Loucy (cell line): ENCODE results near the gene PDK3.

Source experiments
- H2AFZ ChIP-seq: fragments of 200-600 bp; sonication (generic); 2 replicates; pipeline ENCODE4 v1.6.0; 2016; ENCODE audit warnings: antibody characterized with exemption, mild to moderate bottlenecking, low read length, moderate library complexity
- H3F3A ChIP-seq: fragments of 200-600 bp; 2 replicates; pipeline ENCODE4 v1.6.0; 2016; ENCODE audit warnings: antibody characterized with exemption, low read depth, mild to moderate bottlenecking
- H3K27me3 ChIP-seq: fragments of 200-600 bp; sonication (generic); 2 replicates; pipeline ENCODE4 v1.6.1; 2014; ENCODE audit warnings: low read length, mild to moderate bottlenecking; ENCODE audit not compliant: insufficient read depth, poor library complexity, severe bottlenecking
- H3K36me3 ChIP-seq: fragments of 200-600 bp; sonication (generic); 2 replicates; pipeline ENCODE4 v1.6.1; 2016; ENCODE audit warnings: low read length; ENCODE audit not compliant: insufficient read depth
- H3K4me1 ChIP-seq: fragments of 200-600 bp; sonication (generic); 2 replicates; pipeline ENCODE4 v1.5.1; 2014; ENCODE audit warnings: low read length, mild to moderate bottlenecking; ENCODE audit not compliant: insufficient read depth, poor library complexity, severe bottlenecking
- H3K4me2 ChIP-seq: fragments of 200-600 bp; sonication (generic); 2 replicates; pipeline ENCODE4 v1.6.0; 2014; ENCODE audit warnings: antibody characterized with exemption, low read length, low read depth, mild to moderate bottlenecking; ENCODE audit not compliant: poor library complexity, severe bottlenecking
- H3K4me3 ChIP-seq: fragments of 200-600 bp; sonication (generic); 2 replicates; pipeline ENCODE4 v1.5.1; 2014; ENCODE audit warnings: low read length, mild to moderate bottlenecking, mixed read lengths; ENCODE audit not compliant: poor library complexity, severe bottlenecking
- H3K79me2 ChIP-seq: fragments of 200-600 bp; sonication (generic); 2 replicates; pipeline ENCODE4 v1.6.1; 2014; ENCODE audit warnings: low read length; ENCODE audit not compliant: insufficient read depth
- H3K9ac ChIP-seq: fragments of 200-600 bp; sonication (generic); 2 replicates; pipeline ENCODE4 v1.6.0; 2014; ENCODE audit warnings: mild to moderate bottlenecking, low read depth, low read length, moderate library complexity; ENCODE audit not compliant: poor library complexity, severe bottlenecking
- H3K9me2 ChIP-seq: fragments of 200-600 bp; sonication (generic); replicated peaks from 2 replicates; pipeline ENCODE4 v1.6.1; 2016; ENCODE audit warnings: low read depth, low read length, mixed read lengths
- H3K9me3 ChIP-seq: fragments of 200-600 bp; sonication (generic); 2 replicates; pipeline ENCODE4 v1.6.1; 2014; ENCODE audit warnings: mild to moderate bottlenecking, antibody characterized with exemption, low read length, low read depth; ENCODE audit not compliant: insufficient read depth
- H4K20me1 ChIP-seq: fragments of 200-600 bp; sonication (generic); 2 replicates; pipeline ENCODE4 v1.6.0; 2014; ENCODE audit warnings: antibody characterized with exemption, low read length, mild to moderate bottlenecking; ENCODE audit not compliant: insufficient read depth, poor library complexity, severe bottlenecking
- CTCF ChIP-seq: fragments of 200-600 bp; sonication (generic); conservative IDR thresholded peaks from 2 replicates; pipeline ENCODE4 v1.5.1; 2014; ENCODE audit warnings: mild to moderate bottlenecking, antibody characterized with exemption, low read length
- EZH2phosphoT487 ChIP-seq: fragments of 200-600 bp; IDR thresholded peaks from 2 replicates; pipeline ENCODE4 v1.6.1; 2018; ENCODE audit warnings: antibody characterized with exemption, mild to moderate bottlenecking, moderate library complexity, borderline replicate concordance

Gene PDK3

GRCh38 chrX:24525455-24525854 is 60.4 kb downstream of the PDK3 start:
- no peaks in the 10 kb centered on the region for H3K4me1 ChIP-seq
- H3K9ac ChIP-seq, result no peak overlapping the region
- TF ChIP-seq CTCF (no peak), EZH2phosphoT487 (no peak)

GRCh38 chrX:24526616-24527015 is 61.5 kb downstream of the PDK3 start:
- no peak overlapping the region for H3K4me3 ChIP-seq
- peaks cover 24% of the 10 kb centered on the region; the same call in 1 of the 2 replicates for H3K36me3 ChIP-seq
- no peak for TF ChIP-seq EZH2phosphoT487
- no peak for TF ChIP-seq CTCF
- no peak overlapping the region for H3K4me2 ChIP-seq
- no peaks in the 10 kb centered on the region for H3K9me2 ChIP-seq
- no peaks in the 10 kb centered on the region for H3K27me3 ChIP-seq
- H3F3A ChIP-seq, result no peaks in the 10 kb centered on the region
- no peaks in the 10 kb centered on the region for H3K9me3 ChIP-seq
- no peaks in the 10 kb centered on the region for H3K79me2 ChIP-seq
- H2AFZ ChIP-seq, result no peak overlapping the region
- no peak overlapping the region for H3K9ac ChIP-seq
- no peaks in the 10 kb centered on the region for H3K4me1 ChIP-seq
- no peaks in the 10 kb centered on the region for H4K20me1 ChIP-seq

More at GRCh38 chrX:24525455-24525854, 60.4 kb downstream of the PDK3 start:
- no peaks in the 10 kb centered on the region for H4K20me1 ChIP-seq
- no peaks in the 10 kb centered on the region for H3K9me3 ChIP-seq
- H3K9me2 ChIP-seq, result no peaks in the 10 kb centered on the region
- no peak overlapping the region for H3K4me3 ChIP-seq
- peaks cover 16% of the 10 kb centered on the region; the same call in 1 of the 2 replicates for H3K36me3 ChIP-seq
- no peak overlapping the region for H3K4me2 ChIP-seq
- no peaks in the 10 kb centered on the region for H3K27me3 ChIP-seq
- no peaks in the 10 kb centered on the region for H3F3A ChIP-seq
- H3K79me2 ChIP-seq, result no peaks in the 10 kb centered on the region
- no peak overlapping the region for H2AFZ ChIP-seq

- Histone ChIP-seq H2AFZ (no peak overlapping the region), H3K9ac (no peak overlapping the region), H3K27me3 (no peaks in the 10 kb centered on the region), H3K4me3 (no peak overlapping the region), H3F3A (no peaks in the 10 kb centered on the region), H3K9me2 (no peaks in the 10 kb centered on the region), H3K4me2 (no peak overlapping the region), H3K79me2 (no peaks in the 10 kb centered on the region), H3K36me3 (peaks cover 28% of the 10 kb centered on the region; the same call in 1 of the 2 replicates), H3K4me1 (no peaks in the 10 kb centered on the region), H3K9me3 (no peaks in the 10 kb centered on the region), H4K20me1 (no peaks in the 10 kb centered on the region)
- no peak for TF ChIP-seq CTCF
- no peak for TF ChIP-seq EZH2phosphoT487
Observed at GRCh38 chrX:24528605-24529004, 63.5 kb downstream of the PDK3 start.
